DOHH2 (cell line): ENCODE data around the gene PTGS1.

Experiments used
- H3F3A ChIP-seq: fragments of 200-600 bp; sonication (generic), shearing (Covaris generic); 2 replicates; pipeline ENCODE4 v1.6.0; 2016; ENCODE audit warnings: antibody characterized with exemption, mild to moderate bottlenecking; ENCODE audit not compliant: control insufficient read depth, insufficient read depth
- H3K27ac ChIP-seq: fragments of 200-600 bp; sonication (generic); 2 replicates; pipeline ENCODE4 v1.5.1; 2014; ENCODE audit warnings: low read depth, mild to moderate bottlenecking, low read length, moderate library complexity
- H3K27me3 ChIP-seq: fragments of 200-600 bp; sonication (generic); 2 replicates; pipeline ENCODE4 v1.6.1; 2014; ENCODE audit warnings: mild to moderate bottlenecking, low read length, mixed read lengths; ENCODE audit not compliant: control insufficient read depth
- H3K36me3 ChIP-seq: fragments of 200-600 bp; sonication (generic); 2 replicates; pipeline ENCODE4 v1.6.1; 2014; ENCODE audit warnings: mild to moderate bottlenecking, low read length, moderate library complexity, mixed read lengths; ENCODE audit not compliant: control insufficient read depth
- H3K4me1 ChIP-seq: fragments of 200-600 bp; sonication (generic); 2 replicates; pipeline ENCODE4 v1.6.1; 2014; ENCODE audit warnings: mild to moderate bottlenecking, low read length, mixed read lengths; ENCODE audit not compliant: control insufficient read depth
- H3K4me2 ChIP-seq: fragments of 200-600 bp; sonication (generic); 2 replicates; pipeline ENCODE4 v1.6.0; 2014; ENCODE audit warnings: mild to moderate bottlenecking, low read length, moderate library complexity
- H3K4me3 ChIP-seq: fragments of 200-600 bp; sonication (generic); 2 replicates; pipeline ENCODE4 v1.5.1; 2014; ENCODE audit warnings: mild to moderate bottlenecking, low read length, mixed read lengths
- H3K79me2 ChIP-seq: fragments of 200-600 bp; sonication (generic); 2 replicates; pipeline ENCODE4 v1.6.1; 2014; ENCODE audit warnings: mild to moderate bottlenecking, low read length, mixed read lengths; ENCODE audit not compliant: control insufficient read depth
- H3K9me2 ChIP-seq: fragments of 200-600 bp; sonication (generic); replicated peaks from 2 replicates; pipeline ENCODE4 v1.6.1; 2014; ENCODE audit warnings: mild to moderate bottlenecking, low read length, mixed read lengths; ENCODE audit not compliant: control insufficient read depth
- H3K9me3 ChIP-seq: fragments of 200-600 bp; sonication (generic); 2 replicates; pipeline ENCODE4 v1.6.1; 2014; ENCODE audit warnings: antibody characterized with exemption, low read length, mixed read lengths; ENCODE audit not compliant: control insufficient read depth, insufficient read depth
- H4K20me1 ChIP-seq: fragments of 200-600 bp; sonication (generic); 2 replicates; pipeline ENCODE4 v1.6.0; 2014; ENCODE audit warnings: low read depth, mild to moderate bottlenecking, antibody characterized with exemption, low read length, moderate library complexity; ENCODE audit not compliant: control insufficient read depth, insufficient read depth
- CTCF ChIP-seq: fragments of 200-600 bp; sonication (generic); IDR thresholded peaks from one replicate; pipeline ENCODE4 v1.5.1; 2014; ENCODE audit warnings: antibody characterized with exemption, mild to moderate bottlenecking, low read depth, low read length; ENCODE audit not compliant: poor library complexity, severe bottlenecking
- EZH2phosphoT487 ChIP-seq: fragments of 200-600 bp; sonication (generic); IDR thresholded peaks from 2 replicates; pipeline ENCODE4 v1.6.1; 2017; ENCODE audit warnings: borderline replicate concordance, mild to moderate bottlenecking, antibody characterized with exemption, low read length, moderate library complexity, mixed read lengths

Gene PTGS1

GRCh38 chr9:122339579-122339978, 31.2 kb upstream of the PTGS1 start:
- H3K4me3 ChIP-seq = no peak overlapping the region
- H3K4me2 ChIP-seq = no peak overlapping the region
- H3K27me3 ChIP-seq = peaks cover 16% of the 10 kb centered on the region; the same call in 1 of the 2 replicates
- peaks cover 11% of the 10 kb centered on the region for H3K4me1 ChIP-seq
- no peaks in the 10 kb centered on the region for H3F3A ChIP-seq
- no peaks in the 10 kb centered on the region for H3K36me3 ChIP-seq
- H3K79me2 ChIP-seq = no peaks in the 10 kb centered on the region
- TF ChIP-seq CTCF (no peak), EZH2phosphoT487 (no peak)
- H4K20me1 ChIP-seq = 0 out of 2 replicates have a peak, but pooled peaks cover 2% of the 10 kb centered on the region
- H3K27ac ChIP-seq = no peak overlapping the region
- H3K9me2 ChIP-seq = no peaks in the 10 kb centered on the region
- no peaks in the 10 kb centered on the region for H3K9me3 ChIP-seq

GRCh38 chr9:122340161-122340560, 30.7 kb upstream of the PTGS1 start:
- H3K9me2 ChIP-seq = no peaks in the 10 kb centered on the region
- no peaks in the 10 kb centered on the region for H3F3A ChIP-seq
- no peak overlapping the region for H3K4me2 ChIP-seq
- H3K9me3 ChIP-seq = no peaks in the 10 kb centered on the region
- peaks cover 16% of the 10 kb centered on the region; the same call in 1 of the 2 replicates for H3K27me3 ChIP-seq
- H3K4me3 ChIP-seq = no peak overlapping the region
- no peak overlapping the region for H3K27ac ChIP-seq
- no peaks in the 10 kb centered on the region for H3K36me3 ChIP-seq
- TF ChIP-seq EZH2phosphoT487 = no peak
- TF ChIP-seq CTCF = no peak
- H4K20me1 ChIP-seq = 0 out of 2 replicates have a peak, but pooled peaks cover 2% of the 10 kb centered on the region
- H3K79me2 ChIP-seq = no peaks in the 10 kb centered on the region
- peaks cover 11% of the 10 kb centered on the region for H3K4me1 ChIP-seq

- no peaks in the 10 kb centered on the region for H3K36me3 ChIP-seq
- no peaks in the 10 kb centered on the region for H3K79me2 ChIP-seq
- no peaks in the 10 kb centered on the region for H3K9me2 ChIP-seq
- H3K4me2 ChIP-seq = no peak overlapping the region
- no peak overlapping the region for H3K4me3 ChIP-seq
- H4K20me1 ChIP-seq = 0 out of 2 replicates have a peak, but pooled peaks cover 2% of the 10 kb centered on the region
- peaks cover 18% of the 10 kb centered on the region for H3K27me3 ChIP-seq
- no peak for TF ChIP-seq EZH2phosphoT487
- TF ChIP-seq CTCF = no peak
- H3K9me3 ChIP-seq = no peaks in the 10 kb centered on the region
- H3F3A ChIP-seq = no peaks in the 10 kb centered on the region
- H3K27ac ChIP-seq = no peak overlapping the region
- H3K4me1 ChIP-seq = peaks cover 1% of the 10 kb centered on the region
Observed at GRCh38 chr9:122342323-122343050, 28.3 kb upstream of the PTGS1 start.
